Measurements from ENCODE around the gene TNRC18.

TNRC18 gene

GRCh38 chr7:5349005-5349380 lies 74.6 kb downstream of the TNRC18 start:
- DNase-seq (ENCODE audit: low spot score) = no peak
- in situ Hi-C loops (cut with MboI; ENCODE audit: low pct_unique_long_range_greater_than_20kb, low sequenced_read_pairs, unreplicated experiment) = no loop called here
- TF ChIP-seq CTCF (IDR thresholded peaks at IDR 0.05; ENCODE audit: extremely low read depth, insufficient read depth, missing control alignments) = no peak

- no peak for DNase-seq (ENCODE audit: low spot score)
- in situ Hi-C loops (cut with MboI; ENCODE audit: low pct_unique_long_range_greater_than_20kb, low sequenced_read_pairs, unreplicated experiment) = no loop called here
- TF ChIP-seq CTCF (IDR thresholded peaks at IDR 0.05; ENCODE audit: extremely low read depth, insufficient read depth, missing control alignments) = no peak
Measured at GRCh38 chr7:5348134-5349004, 75.3 kb downstream of the TNRC18 start.

DNA sequence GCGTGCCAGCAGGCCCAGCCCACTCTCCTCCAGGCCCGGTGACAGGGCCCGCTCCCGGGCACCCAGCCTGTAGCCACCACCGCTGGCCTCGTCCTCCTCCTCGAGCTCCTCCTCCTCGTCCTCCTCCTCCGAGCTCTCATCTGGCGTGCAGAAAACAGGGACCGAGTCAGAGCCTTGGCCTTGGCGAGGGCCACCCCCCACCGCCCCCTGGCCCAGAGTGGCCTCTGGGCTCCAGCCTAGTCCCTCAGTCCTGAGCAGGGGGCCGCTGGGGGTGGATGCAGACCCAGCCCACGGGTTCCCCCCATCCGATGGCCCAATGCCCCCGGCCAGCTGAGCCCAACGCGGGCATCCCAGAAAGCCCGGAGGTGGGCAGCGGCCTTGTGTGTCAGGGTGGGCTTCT lies 78.0 kb downstream of the TNRC18 start:
- TF ChIP-seq CTCF (IDR thresholded peaks at IDR 0.05; ENCODE audit: extremely low read depth, insufficient read depth, missing control alignments) = no peak
- in situ Hi-C loops (cut with MboI; ENCODE audit: low pct_unique_long_range_greater_than_20kb, low sequenced_read_pairs, unreplicated experiment) = no loop called here
- DNase-seq (ENCODE audit: low spot score) = no peak

DNA sequence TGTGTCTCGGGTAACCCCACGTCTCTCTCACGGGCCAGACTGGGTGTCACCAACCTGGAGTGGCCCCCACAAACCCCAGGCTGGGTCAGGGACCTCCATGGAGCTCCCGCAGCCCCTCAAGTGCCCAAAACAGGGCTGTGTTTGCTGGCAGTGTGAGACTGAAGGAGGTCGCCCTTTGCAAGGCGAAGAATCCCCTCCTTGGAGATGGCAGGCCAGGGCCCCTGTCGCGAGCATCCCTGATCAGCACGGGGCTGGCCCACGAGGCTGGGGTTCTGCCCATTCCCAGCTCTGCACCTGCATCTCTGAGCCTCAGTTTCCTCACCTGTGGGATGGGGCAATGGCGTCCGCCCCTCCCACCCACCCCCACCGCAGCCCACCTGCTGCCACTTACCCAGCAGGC lies 78.5 kb downstream of the TNRC18 start:
- in situ Hi-C loops (cut with MboI; ENCODE audit: low pct_unique_long_range_greater_than_20kb, low sequenced_read_pairs, unreplicated experiment) = no loop called here
- no peak for DNase-seq (ENCODE audit: low spot score)
- TF ChIP-seq CTCF (IDR thresholded peaks at IDR 0.05; ENCODE audit: extremely low read depth, insufficient read depth, missing control alignments) = no peak

- TF ChIP-seq CTCF (IDR thresholded peaks at IDR 0.05; ENCODE audit: extremely low read depth, insufficient read depth, missing control alignments) = no peak
- no peak for DNase-seq (ENCODE audit: low spot score)
- in situ Hi-C loops (cut with MboI; ENCODE audit: low pct_unique_long_range_greater_than_20kb, low sequenced_read_pairs, unreplicated experiment) = no loop called here
Measured at GRCh38 chr7:5344342-5344741, 79.3 kb downstream of the TNRC18 start.

- no peak for DNase-seq (ENCODE audit: low spot score)
- no peak for TF ChIP-seq CTCF (IDR thresholded peaks at IDR 0.05; ENCODE audit: extremely low read depth, insufficient read depth, missing control alignments)
- in situ Hi-C loops (cut with MboI; ENCODE audit: low pct_unique_long_range_greater_than_20kb, low sequenced_read_pairs, unreplicated experiment) = no loop called here
Measured at GRCh38 chr7:5343884-5344283, 79.8 kb downstream of the TNRC18 start.

Data from GM13977 (cell line).